Measurements from ENCODE around the gene PRDM2.

DNA sequence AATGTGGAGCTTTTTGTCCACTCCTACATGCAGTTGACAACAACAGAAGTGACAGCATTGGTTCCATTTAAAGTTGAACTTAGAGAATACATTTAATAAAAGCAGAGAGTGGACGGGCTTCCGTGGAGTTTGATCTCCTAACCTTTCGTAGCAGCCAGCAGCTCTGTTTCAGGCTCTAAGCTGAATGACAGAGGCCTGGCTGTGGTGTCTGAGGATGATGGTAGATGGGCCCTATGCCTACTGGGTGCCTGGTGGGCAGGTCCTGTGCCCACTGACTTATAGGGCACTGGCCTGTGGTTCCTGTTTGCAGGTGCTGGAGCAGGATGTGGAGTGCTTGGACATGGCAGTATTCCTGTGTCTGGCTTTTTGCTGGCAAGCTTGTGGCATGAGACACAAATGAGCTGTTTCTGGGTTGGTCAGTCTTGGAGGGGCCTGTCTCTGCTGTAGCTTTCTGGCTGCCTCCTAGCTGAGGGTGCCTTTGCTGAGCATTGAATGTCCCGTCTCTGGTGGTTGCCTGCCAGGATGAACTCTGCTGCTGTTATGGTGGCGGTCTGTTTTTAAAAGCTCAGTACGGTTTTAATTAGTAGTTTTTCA lies 54.6 kb downstream of the PRDM2 start:
- TF ChIP-seq, protein P1, sequence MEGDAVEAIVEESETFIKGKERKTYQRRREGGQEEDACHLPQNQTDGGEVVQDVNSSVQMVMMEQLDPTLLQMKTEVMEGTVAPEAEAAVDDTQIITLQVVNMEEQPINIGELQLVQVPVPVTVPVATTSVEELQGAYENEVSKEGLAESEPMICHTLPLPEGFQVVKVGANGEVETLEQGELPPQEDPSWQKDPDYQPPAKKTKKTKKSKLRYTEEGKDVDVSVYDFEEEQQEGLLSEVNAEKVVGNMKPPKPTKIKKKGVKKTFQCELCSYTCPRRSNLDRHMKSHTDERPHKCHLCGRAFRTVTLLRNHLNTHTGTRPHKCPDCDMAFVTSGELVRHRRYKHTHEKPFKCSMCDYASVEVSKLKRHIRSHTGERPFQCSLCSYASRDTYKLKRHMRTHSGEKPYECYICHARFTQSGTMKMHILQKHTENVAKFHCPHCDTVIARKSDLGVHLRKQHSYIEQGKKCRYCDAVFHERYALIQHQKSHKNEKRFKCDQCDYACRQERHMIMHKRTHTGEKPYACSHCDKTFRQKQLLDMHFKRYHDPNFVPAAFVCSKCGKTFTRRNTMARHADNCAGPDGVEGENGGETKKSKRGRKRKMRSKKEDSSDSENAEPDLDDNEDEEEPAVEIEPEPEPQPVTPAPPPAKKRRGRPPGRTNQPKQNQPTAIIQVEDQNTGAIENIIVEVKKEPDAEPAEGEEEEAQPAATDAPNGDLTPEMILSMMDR (IDR thresholded peaks at IDR 0.05; ENCODE audit: low read length) = no peak
- TF ChIP-seq EZH2 (optimal IDR thresholded peaks at IDR 0.05; ENCODE audit: low read depth, low read length) = no peak
